ENCODE data around the gene TMCC3. TPM values are rescaled to one million over a fixed set of nuclear protein-coding genes. Genes with fewer than 3 reads are reported as not detected.

Gene TMCC3
- total and polyA plus RNA-seq, 9 of the 15 experiments (the other 6 are each of a cell fraction or from before 2014, with no cell fraction given), result not detected

- TF ChIP-seq MGA (IDR thresholded peaks at IDR 0.05), result no peak
- no peak for TF ChIP-seq ATF4 (CRISPR knock-in tag; IDR thresholded peaks at IDR 0.05)
Measured at GRCh38 chr12:94648578-94648977, 1.8 kb downstream of the TMCC3 start (continued).

All from K562 (cell line).